OCI-LY1 (cell line): ENCODE data around the gene MED15.

Source experiments
- CTCF ChIP-seq: fragments of 200-600 bp; sonication (generic), shearing (Covaris generic); IDR thresholded peaks from 2 replicates; pipeline ENCODE4 v1.5.1; 2017; ENCODE audit warnings: mild to moderate bottlenecking, antibody characterized with exemption, low read length, moderate library complexity, mixed read lengths
- EZH2 ChIP-seq: fragments of 200-600 bp; sonication (generic), shearing (Covaris generic); IDR thresholded peaks from 2 replicates; pipeline ENCODE4 v1.8.0; 2017; ENCODE audit warnings: borderline replicate concordance, mixed run types, mild to moderate bottlenecking, antibody characterized with exemption, low read length, moderate library complexity, mixed read lengths

GRCh38 chr22:20507253-20508066, at the start of gene MED15:
- TF ChIP-seq CTCF = no peak
- no peak for TF ChIP-seq EZH2
